Measurements from ENCODE around the gene SH3TC1. TPM values are rescaled to one million over a fixed set of nuclear protein-coding genes. Genes with fewer than 3 reads are reported as not detected.

SH3TC1 gene
- total RNA-seq, 8 experiments from 2014 or later, result 0.96 to 22.2 (median 3.6) TPM

GRCh38 chr4:8167815-8168214, 31.3 kb upstream of the SH3TC1 start:
- no peak overlapping the region for H3K27ac ChIP-seq
- no peak overlapping the region for H3K4me3 ChIP-seq
- ATAC-seq (replicated peaks in 6 of 8), result no peak
- H3K4me1 ChIP-seq (replicated peaks in 1 of 2), result peaks cover 0 to 5% of the 10 kb centered on the region in 2 donors
- in situ Hi-C loops (cut with MboI; ENCODE audit: low pct_unique_long_range_greater_than_20kb in 2 of 9, low sequenced_read_pairs in 9 of 9, unreplicated experiment in 9 of 9), result no loop called here
- WGBS, 10 experiments, result 0 to 80% (median 61%) methylated on average over 1 to 2 of the region's 2 CpGs; no CpG with 5 or more reads in 4 of the 10 experiments

- peaks cover 0 to 5% of the 10 kb centered on the region in 2 donors for H3K4me1 ChIP-seq (replicated peaks in 1 of 2)
- in situ Hi-C loops (cut with MboI; ENCODE audit: low pct_unique_long_range_greater_than_20kb in 2 of 9, low sequenced_read_pairs in 9 of 9, unreplicated experiment in 9 of 9), result no loop called here
- no peak overlapping the region for H3K27ac ChIP-seq
- 0 to 88% (median 80%) methylated on average over 1 of the region's 1 CpG; no CpG with 5 or more reads in 5 of the 10 experiments for whole genome bisulfite sequencing, 10 experiments
- no peak overlapping the region for H3K4me3 ChIP-seq
- no peak for ATAC-seq (replicated peaks in 6 of 8)
Measured at GRCh38 chr4:8168232-8168631, 30.9 kb upstream of the SH3TC1 start.

GRCh38 chr4:8168832-8169598, 30.1 kb upstream of the SH3TC1 start:
- in situ Hi-C loops (cut with MboI; ENCODE audit: low pct_unique_long_range_greater_than_20kb in 2 of 9, low sequenced_read_pairs in 9 of 9, unreplicated experiment in 9 of 9), result no loop called here
- Histone ChIP-seq H3K4me1 (replicated peaks in 1 of 2) (peaks cover 0 to 5% of the 10 kb centered on the region in 2 donors), H3K4me3 (no peak overlapping the region), H3K27ac (no peak overlapping the region)
- no peak for ATAC-seq (replicated peaks in 6 of 8)
- WGBS, 10 experiments, result 17 to 90% (median 52%) methylated on average over 2 to 5 of the region's 5 CpGs; no CpG with 5 or more reads in 1 of the 10 experiments

- Histone ChIP-seq H3K4me1 (replicated peaks in 1 of 2) (peaks cover 0 to 5% of the 10 kb centered on the region in 2 donors), H3K27ac (no peak overlapping the region), H3K4me3 (no peak overlapping the region)
- WGBS, 10 experiments, result 0 to 67% (median 46%) methylated on average over 1 to 3 of the region's 3 CpGs; no CpG with 5 or more reads in 6 of the 10 experiments
- ATAC-seq (replicated peaks in 6 of 8), result no peak
- in situ Hi-C loops (cut with MboI; ENCODE audit: low pct_unique_long_range_greater_than_20kb in 2 of 9, low sequenced_read_pairs in 9 of 9, unreplicated experiment in 9 of 9), result no loop called here
Measured at GRCh38 chr4:8169763-8170162, 29.3 kb upstream of the SH3TC1 start.

GRCh38 chr4:8170341-8170740, 28.7 kb upstream of the SH3TC1 start:
- in situ Hi-C loops (cut with MboI; ENCODE audit: low pct_unique_long_range_greater_than_20kb in 2 of 9, low sequenced_read_pairs in 9 of 9, unreplicated experiment in 9 of 9), result no loop called here
- Histone ChIP-seq H3K27ac (no peak overlapping the region), H3K4me3 (no peak overlapping the region), H3K4me1 (replicated peaks in 1 of 2) (peaks cover 0 to 5% of the 10 kb centered on the region in 2 donors)
- WGBS, 10 experiments, result 73 to 100% (median 93%) methylated on average over 1 to 3 of the region's 11 CpGs; no CpG with 5 or more reads in 7 of the 10 experiments
- no peak for ATAC-seq (replicated peaks in 6 of 8)

GRCh38 chr4:8171266-8171665, 27.8 kb upstream of the SH3TC1 start:
- WGBS, 10 experiments, result 81 to 100% (median 83%) methylated on average over 1 to 7 of the region's 7 CpGs; no CpG with 5 or more reads in 6 of the 10 experiments
- ATAC-seq (replicated peaks in 6 of 8), result no peak
- in situ Hi-C loops (cut with MboI; ENCODE audit: low pct_unique_long_range_greater_than_20kb in 2 of 9, low sequenced_read_pairs in 9 of 9, unreplicated experiment in 9 of 9), result no loop called here
- no peak overlapping the region for H3K4me3 ChIP-seq
- no peak overlapping the region for H3K27ac ChIP-seq
- no peaks in the 10 kb centered on the region for H3K4me1 ChIP-seq (replicated peaks in 1 of 2)

GRCh38 chr4:8171984-8172924, 26.8 kb upstream of the SH3TC1 start:
- no peak overlapping the region for H3K27ac ChIP-seq
- WGBS, 10 experiments, result 18 to 90% (median 48%) methylated on average over 1 to 28 of the region's 36 CpGs; no CpG with 5 or more reads in 1 of the 10 experiments
- no peak overlapping the region for H3K4me3 ChIP-seq
- H3K4me1 ChIP-seq (replicated peaks in 1 of 2), result peaks cover 0 to 3% of the 10 kb centered on the region in 2 donors
- ATAC-seq (replicated peaks in 6 of 8), result no peak
- in situ Hi-C loops (cut with MboI; ENCODE audit: low pct_unique_long_range_greater_than_20kb in 2 of 9, low sequenced_read_pairs in 9 of 9, unreplicated experiment in 9 of 9), result no loop called here

- in situ Hi-C loops (cut with MboI; ENCODE audit: low pct_unique_long_range_greater_than_20kb in 2 of 9, low sequenced_read_pairs in 9 of 9, unreplicated experiment in 9 of 9), result no loop called here
- Histone ChIP-seq H3K4me3 (no peak overlapping the region), H3K27ac (no peak overlapping the region), H3K4me1 (replicated peaks in 1 of 2) (peaks cover 0 to 3% of the 10 kb centered on the region in 2 donors)
- 27 to 100% (median 62%) methylated on average over 1 to 7 of the region's 13 CpGs; no CpG with 5 or more reads in 4 of the 10 experiments for WGBS, 10 experiments
- no peak for ATAC-seq (replicated peaks in 6 of 8)
Measured at GRCh38 chr4:8173492-8174242, 25.4 kb upstream of the SH3TC1 start.

- H3K4me1 ChIP-seq (replicated peaks in 1 of 2), result peaks cover 0 to 3% of the 10 kb centered on the region in 2 donors
- in situ Hi-C loops (cut with MboI; ENCODE audit: low pct_unique_long_range_greater_than_20kb in 2 of 9, low sequenced_read_pairs in 9 of 9, unreplicated experiment in 9 of 9), result no loop called here
- WGBS, 10 experiments, result 0 to 100% (median 63%) methylated on average over 1 to 2 of the region's 3 CpGs; no CpG with 5 or more reads in 2 of the 10 experiments
- ATAC-seq (replicated peaks in 6 of 8), result no peak
- no peak overlapping the region for H3K4me3 ChIP-seq
- H3K27ac ChIP-seq, result no peak overlapping the region
Measured at GRCh38 chr4:8174970-8175369, 24.1 kb upstream of the SH3TC1 start.

- no peak for ATAC-seq (replicated peaks in 6 of 8)
- in situ Hi-C loops (cut with MboI; ENCODE audit: low pct_unique_long_range_greater_than_20kb in 2 of 9, low sequenced_read_pairs in 9 of 9, unreplicated experiment in 9 of 9), result no loop called here
- whole genome bisulfite sequencing, 10 experiments, result 55 to 100% (median 68%) methylated on average over 2 to 3 of the region's 6 CpGs; no CpG with 5 or more reads in 6 of the 10 experiments
Measured at GRCh38 chr4:8175686-8176085, 23.4 kb upstream of the SH3TC1 start.

GRCh38 chr4:8176547-8177399, 22.3 kb upstream of the SH3TC1 start:
- WGBS, 10 experiments, result 0 to 50% (median 11%) methylated on average over 1 to 6 of the region's 17 CpGs; no CpG with 5 or more reads in 3 of the 10 experiments
- in situ Hi-C loops (cut with MboI; ENCODE audit: low pct_unique_long_range_greater_than_20kb in 2 of 9, low sequenced_read_pairs in 9 of 9, unreplicated experiment in 9 of 9), result no loop called here
- peaks cover 0 to 3% of the 10 kb centered on the region in 2 donors for H3K4me1 ChIP-seq (replicated peaks in 1 of 2)
- ATAC-seq (replicated peaks in 6 of 8), result peak; percentile 89 to 98 (median 94)
- no peak overlapping the region for H3K4me3 ChIP-seq
- H3K27ac ChIP-seq, result no peak overlapping the region

More at GRCh38 chr4:8175686-8176085, 23.4 kb upstream of the SH3TC1 start:
- Histone ChIP-seq H3K27ac (no peak overlapping the region), H3K4me3 (no peak overlapping the region), H3K4me1 (replicated peaks in 1 of 2) (peaks cover 0 to 3% of the 10 kb centered on the region in 2 donors)

GRCh38 chr4:8177552-8177951, 21.5 kb upstream of the SH3TC1 start:
- in situ Hi-C loops (cut with MboI; ENCODE audit: low pct_unique_long_range_greater_than_20kb in 2 of 9, low sequenced_read_pairs in 9 of 9, unreplicated experiment in 9 of 9), result no loop called here
- Histone ChIP-seq H3K4me3 (no peak overlapping the region), H3K27ac (no peak overlapping the region), H3K4me1 (replicated peaks in 1 of 2) (peaks cover 0 to 3% of the 10 kb centered on the region in 2 donors)
- no peak for ATAC-seq (replicated peaks in 6 of 8)
- 14 to 93% (median 80%) methylated on average over 1 to 3 of the region's 6 CpGs; no CpG with 5 or more reads in 3 of the 10 experiments for WGBS, 10 experiments

Measured in motor neuron (in vitro differentiated cells).